ENCODE measurements around the gene PLEKHA8. TPM values are rescaled to one million over a fixed set of nuclear protein-coding genes. Genes with fewer than 3 reads are reported as not detected.

Gene PLEKHA8
- total RNA-seq, 4 donors from 2014 or later: 9.9 to 30.1 (median 15.2) TPM

GRCh38 chr7:30012757-30013156 lies 15.5 kb upstream of the PLEKHA8 start:
- DNase-seq: no peak
- TF ChIP-seq POLR2A (IDR thresholded peaks at IDR 0.05): no peak
- no peak for TF ChIP-seq CTCF (IDR thresholded peaks at IDR 0.05)
- no peak overlapping the region for H3K27ac ChIP-seq
- no peaks in the 10 kb centered on the region for H3K4me1 ChIP-seq
- no peaks in the 10 kb centered on the region for H3K9me3 ChIP-seq
- no peaks in the 10 kb centered on the region for H3K27me3 ChIP-seq
- H3K36me3 ChIP-seq: peaks cover 0 to 17% (median 0%) of the 10 kb centered on the region in 3 donors
- no peak overlapping the region for H3K4me3 ChIP-seq

- H3K27me3 ChIP-seq: no peaks in the 10 kb centered on the region
- H3K27ac ChIP-seq: no peak overlapping the region
- H3K9me3 ChIP-seq: no peaks in the 10 kb centered on the region
- no peaks in the 10 kb centered on the region for H3K4me1 ChIP-seq
- TF ChIP-seq CTCF (IDR thresholded peaks at IDR 0.05): no peak
- TF ChIP-seq POLR2A (IDR thresholded peaks at IDR 0.05): no peak
- no peak for DNase-seq
- no peak overlapping the region for H3K4me3 ChIP-seq
- H3K36me3 ChIP-seq: peaks cover 0 to 22% (median 0%) of the 10 kb centered on the region in 3 donors
These were observed 9.8 kb upstream of the PLEKHA8 start for GRCh38 chr7:30018451-30018850.

GRCh38 chr7:30019387-30019786 lies 8.8 kb upstream of the PLEKHA8 start:
- H3K9me3 ChIP-seq: no peaks in the 10 kb centered on the region
- H3K27me3 ChIP-seq: no peaks in the 10 kb centered on the region
- H3K36me3 ChIP-seq: peaks cover 0 to 17% (median 0%) of the 10 kb centered on the region in 3 donors
- peaks cover 0 to 8% (median 0%) of the 10 kb centered on the region in 4 donors for H3K4me1 ChIP-seq
- TF ChIP-seq CTCF (IDR thresholded peaks at IDR 0.05) (peak in 1 of 6 experiments; percentile 14), POLR2A (IDR thresholded peaks at IDR 0.05) (no peak)
- H3K27ac ChIP-seq: no peak overlapping the region
- DNase-seq: no peak
- H3K4me3 ChIP-seq: no peak overlapping the region

DNA sequence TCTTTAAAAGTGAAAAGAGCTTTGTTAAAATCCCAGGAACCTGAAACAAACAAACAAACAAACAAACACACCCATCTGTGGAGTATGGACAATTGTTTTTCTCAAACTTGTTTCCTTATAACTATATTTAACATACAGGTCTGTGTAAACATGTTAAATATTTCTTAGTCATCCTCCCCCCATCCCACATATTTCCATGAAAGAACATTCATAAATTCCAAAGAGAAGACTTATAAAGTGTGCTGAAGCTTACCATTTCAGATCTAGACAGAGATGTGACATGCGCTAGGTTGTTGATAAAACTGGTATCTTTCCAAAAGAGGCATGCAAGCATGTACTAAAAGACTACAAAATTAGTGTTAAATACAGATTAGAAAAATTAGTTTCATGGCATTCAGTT lies 8.3 kb upstream of the PLEKHA8 start:
- Histone ChIP-seq H3K4me1 (peaks cover 0 to 14% (median under 1%) of the 10 kb centered on the region in 4 donors), H3K4me3 (no peak overlapping the region), H3K9me3 (no peaks in the 10 kb centered on the region), H3K27ac (no peak overlapping the region), H3K27me3 (no peaks in the 10 kb centered on the region), H3K36me3 (peaks cover 0 to 14% (median 0%) of the 10 kb centered on the region in 3 donors)
- DNase-seq: no peak
- TF ChIP-seq POLR2A (IDR thresholded peaks at IDR 0.05) (no peak), CTCF (IDR thresholded peaks at IDR 0.05) (no peak)

GRCh38 chr7:30020535-30020934 lies 7.7 kb upstream of the PLEKHA8 start:
- Histone ChIP-seq H3K36me3 (peaks cover 0 to 14% (median 0%) of the 10 kb centered on the region in 3 donors), H3K4me3 (no peak overlapping the region), H3K27ac (no peak overlapping the region), H3K9me3 (no peaks in the 10 kb centered on the region), H3K4me1 (peaks cover 0 to 19% (median 3%) of the 10 kb centered on the region in 4 donors), H3K27me3 (no peaks in the 10 kb centered on the region)
- no peak for DNase-seq
- TF ChIP-seq POLR2A (IDR thresholded peaks at IDR 0.05) (no peak), CTCF (IDR thresholded peaks at IDR 0.05) (no peak)

DNA sequence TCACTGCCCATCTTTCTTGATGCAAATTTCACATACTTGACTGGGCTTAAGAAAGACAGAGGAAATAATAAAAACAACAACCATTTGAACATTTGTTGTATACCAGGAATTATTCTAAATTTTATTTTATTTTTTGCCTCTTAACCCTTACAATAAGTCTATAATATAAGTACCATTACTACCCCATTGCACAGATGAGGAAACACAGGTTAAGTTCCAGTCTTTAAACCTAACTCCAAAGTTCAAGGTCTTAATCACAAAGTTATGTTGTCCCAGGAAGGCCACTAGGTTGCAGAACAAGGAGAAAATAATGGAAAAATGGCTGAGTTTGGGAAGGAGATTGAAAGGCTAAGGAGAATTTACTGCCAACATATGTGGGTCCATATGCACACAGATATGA lies 5.2 kb upstream of the PLEKHA8 start:
- no peak overlapping the region for H3K27ac ChIP-seq
- no peak overlapping the region for H3K4me3 ChIP-seq
- no peaks in the 10 kb centered on the region for H3K27me3 ChIP-seq
- peaks cover 0 to 4% (median 0%) of the 10 kb centered on the region in 3 donors for H3K36me3 ChIP-seq
- peaks cover 0 to 27% (median 4%) of the 10 kb centered on the region in 4 donors for H3K4me1 ChIP-seq
- no peak for DNase-seq
- TF ChIP-seq CTCF (IDR thresholded peaks at IDR 0.05): no peak
- no peak for TF ChIP-seq POLR2A (IDR thresholded peaks at IDR 0.05)
- no peaks in the 10 kb centered on the region for H3K9me3 ChIP-seq
